Upper lobe of left lung (tissue), 4 donors: ENCODE results near the gene FAM81A.

ENCODE experiments used
- CTCF ChIP-seq, 6 experiments: fragments of 450-650 bp in 4 of 6; fragments of 200-600 bp in 2 of 6; sonication (generic) in 2 of 6; IDR thresholded peaks; one replicate each; pipeline ENCODE4 v1.5.1; 2016 to 2019; ENCODE audit warnings: antibody characterized with exemption in 6 of 6
- EP300 ChIP-seq, 4 donors: sonication (generic); formaldehyde crosslinking; IDR thresholded peaks; one replicate each; pipeline ENCODE4 v1.5.1; 2017; ENCODE audit warnings: antibody characterized with exemption in 4 of 4, control low read depth in 2 of 4

- TF ChIP-seq EP300 (IDR thresholded peaks at IDR 0.05) (no peak), CTCF (IDR thresholded peaks at IDR 0.05) (no peak)
Observed at GRCh38 chr15:59539799-59540198, 101.8 kb downstream of the FAM81A start.
